Duodenal mucosa (tissue), 2 donors: ENCODE results near the gene LMF2.

ENCODE experiments used
- H3K27ac ChIP-seq: one replicate; pipeline ENCODE4 v1.7.0; 2013; ENCODE audit warnings: low read depth, low read length
- H3K27me3 ChIP-seq, 2 donors: one replicate each; pipeline ENCODE4 v1.7.0; 2013; ENCODE audit warnings: low read length in 2 of 2, control low read depth in 1 of 2; ENCODE audit not compliant: insufficient read depth in 2 of 2, control insufficient read depth in 1 of 2
- H3K36me3 ChIP-seq, 2 donors: one replicate each; pipeline ENCODE4 v1.7.0; 2013; ENCODE audit warnings: low read length in 2 of 2, control low read depth in 1 of 2; ENCODE audit not compliant: insufficient read depth in 2 of 2, control insufficient read depth in 1 of 2
- H3K4me1 ChIP-seq, 2 donors: one replicate each; pipeline ENCODE4 v1.7.0; 2013; ENCODE audit warnings: low read length in 2 of 2, control low read depth in 1 of 2; ENCODE audit not compliant: insufficient read depth in 2 of 2, control insufficient read depth in 1 of 2
- H3K4me3 ChIP-seq, 2 donors: one replicate each; pipeline ENCODE4 v1.7.0; 2013; ENCODE audit warnings: low read length in 2 of 2, low read depth in 1 of 2
- H3K9ac ChIP-seq, 2 donors: one replicate each; pipeline ENCODE4 v1.7.0; 2013; ENCODE audit warnings: low read length in 2 of 2, low read depth in 1 of 2
- H3K9me3 ChIP-seq, 2 donors: one replicate each; pipeline ENCODE4 v1.7.0; 2013; ENCODE audit warnings: low read length in 2 of 2, control low read depth in 1 of 2; ENCODE audit not compliant: control insufficient read depth in 1 of 2

Gene LMF2

DNA sequence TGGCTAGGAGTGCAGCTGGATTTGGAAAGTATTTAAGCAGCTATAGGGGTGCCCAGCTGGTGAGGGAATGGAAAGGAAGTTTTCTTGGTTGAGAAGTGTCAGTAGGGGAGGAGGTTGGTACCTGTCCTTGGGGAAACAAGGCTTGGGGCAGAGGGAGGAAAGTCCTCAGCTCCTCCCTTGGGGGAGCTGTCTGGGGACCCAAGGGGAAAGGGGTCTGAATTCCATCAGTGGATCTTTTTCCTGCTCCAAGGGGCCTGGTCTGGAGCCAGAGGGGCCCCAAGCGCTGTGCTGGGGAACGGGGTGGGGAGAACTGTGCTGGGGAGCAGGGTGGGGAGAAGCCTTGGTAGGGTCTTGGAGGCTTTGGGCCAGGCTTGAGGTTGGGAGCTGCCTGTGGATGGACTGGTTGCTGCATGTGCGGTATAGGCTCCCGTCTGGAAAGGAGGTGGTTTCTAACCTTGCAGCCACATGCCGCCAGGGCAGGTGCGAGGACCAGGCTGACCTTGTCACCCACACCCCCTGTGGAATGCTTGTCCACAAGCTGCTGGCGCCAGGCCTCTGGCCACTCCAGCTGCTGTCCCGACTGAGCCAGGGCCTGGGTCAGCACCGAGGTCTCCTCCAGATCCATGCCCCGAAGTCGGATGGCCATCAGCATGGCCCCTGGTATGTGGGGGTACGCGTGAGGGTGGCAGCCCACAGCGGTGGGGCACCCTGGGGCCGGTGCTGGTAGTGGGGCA, 21.3 kb upstream of the LMF2 start:
- peak overlapping the region; percentile 66 to 85 for H3K4me3 ChIP-seq
- no peaks in the 10 kb centered on the region for H3K27me3 ChIP-seq
- peaks cover 40 to 49% of the 10 kb centered on the region in 2 donors for H3K4me1 ChIP-seq
- H3K9ac ChIP-seq = peak overlapping the region; percentile 78 to 98
- H3K36me3 ChIP-seq = no peaks in the 10 kb centered on the region
- peak overlapping the region; percentile 81 for H3K27ac ChIP-seq
- no peaks in the 10 kb centered on the region for H3K9me3 ChIP-seq

DNA sequence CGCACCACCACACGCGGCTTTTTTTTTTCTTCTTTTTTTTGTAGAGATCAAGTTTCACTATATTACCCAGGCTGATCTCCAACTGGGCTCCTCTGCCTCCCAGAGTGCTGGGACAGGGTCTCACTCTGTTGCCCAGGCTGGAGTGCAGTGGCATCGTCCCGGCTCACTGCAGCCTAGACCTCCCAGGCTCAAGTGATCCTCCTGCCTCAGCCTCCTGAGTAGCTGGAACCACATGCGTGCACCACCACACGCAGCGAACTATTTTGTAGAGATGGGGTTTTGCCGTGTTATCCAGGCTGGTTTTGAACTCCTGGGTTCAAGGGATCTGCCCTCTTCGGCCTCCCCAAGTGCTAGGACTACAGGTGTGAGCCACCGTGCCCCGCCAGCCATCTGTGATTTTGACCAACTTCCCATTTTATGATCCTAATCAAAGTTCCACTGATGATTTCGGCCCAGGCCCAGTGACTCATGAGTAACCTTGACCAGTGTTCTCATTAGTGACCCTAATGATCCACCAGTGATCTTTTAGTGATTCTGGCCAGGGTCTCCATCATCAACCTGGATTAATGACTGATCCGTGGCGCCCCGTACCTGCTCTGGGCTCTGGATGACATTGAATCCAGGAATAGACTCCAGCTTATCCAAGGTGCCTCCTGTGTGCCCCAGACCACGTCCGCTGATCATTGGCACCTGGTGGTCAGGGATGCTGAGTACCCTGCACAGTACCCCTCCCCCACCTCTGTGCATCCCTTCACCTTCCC, 20.6 kb upstream of the LMF2 start:
- peaks cover 48 to 52% of the 10 kb centered on the region in 2 donors for H3K4me1 ChIP-seq
- peak overlapping the region; percentile 2 to 85 for H3K4me3 ChIP-seq
- H3K9ac ChIP-seq = peak overlapping the region in 1 of 2 donors; percentile 16
- H3K36me3 ChIP-seq = peaks cover 6 to 7% of the 10 kb centered on the region in 2 donors
- H3K9me3 ChIP-seq = no peaks in the 10 kb centered on the region
- H3K27ac ChIP-seq = no peak overlapping the region
- H3K27me3 ChIP-seq = no peaks in the 10 kb centered on the region

DNA sequence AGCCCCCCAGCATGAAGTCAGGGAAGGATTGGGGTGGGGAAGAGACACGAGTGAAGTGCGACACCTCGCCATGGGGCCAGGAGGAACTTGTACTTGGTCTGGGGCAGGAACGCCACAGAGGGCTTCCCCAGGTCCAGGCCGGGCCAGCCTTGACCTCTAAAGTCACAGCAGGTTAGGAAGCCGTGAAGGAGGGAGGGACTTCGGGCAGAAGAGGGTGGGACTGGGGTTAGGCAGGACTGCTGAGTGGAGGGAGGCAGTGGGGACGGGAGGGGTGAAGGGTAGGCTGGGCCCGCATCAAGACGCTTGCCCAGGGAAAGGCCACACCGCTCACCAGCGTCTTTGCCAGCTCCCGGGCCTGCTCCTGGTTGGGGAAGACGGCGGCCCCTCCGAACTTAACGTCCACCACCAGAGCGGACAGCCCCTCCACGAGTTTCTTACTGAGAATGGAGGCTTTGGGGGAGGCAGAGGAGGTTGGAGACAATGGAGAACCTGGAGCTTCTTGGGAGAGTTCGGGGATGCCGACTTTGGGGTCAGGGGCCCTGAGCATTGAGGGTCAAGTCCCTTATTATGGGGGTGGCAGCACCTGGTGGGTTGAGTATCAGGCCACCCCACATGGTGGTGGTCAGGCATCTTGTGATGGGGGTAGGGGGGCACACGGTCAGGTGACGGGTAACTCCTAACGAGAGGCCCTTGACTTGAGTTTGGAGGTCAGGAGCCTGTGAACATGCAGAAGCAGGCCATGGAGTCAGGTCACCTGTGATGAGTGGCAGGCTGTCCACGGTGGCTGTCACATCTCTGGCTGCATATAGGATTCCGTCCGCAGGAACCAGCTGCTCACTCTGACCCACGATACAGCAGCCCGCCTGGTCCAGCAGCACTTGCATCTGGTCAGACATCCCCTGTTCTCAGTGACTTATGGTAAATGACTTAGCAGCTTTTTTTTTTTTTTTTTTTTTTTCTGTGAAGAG, 19.6 kb upstream of the LMF2 start:
- peak overlapping the region; percentile 72 for H3K9ac ChIP-seq

DNA sequence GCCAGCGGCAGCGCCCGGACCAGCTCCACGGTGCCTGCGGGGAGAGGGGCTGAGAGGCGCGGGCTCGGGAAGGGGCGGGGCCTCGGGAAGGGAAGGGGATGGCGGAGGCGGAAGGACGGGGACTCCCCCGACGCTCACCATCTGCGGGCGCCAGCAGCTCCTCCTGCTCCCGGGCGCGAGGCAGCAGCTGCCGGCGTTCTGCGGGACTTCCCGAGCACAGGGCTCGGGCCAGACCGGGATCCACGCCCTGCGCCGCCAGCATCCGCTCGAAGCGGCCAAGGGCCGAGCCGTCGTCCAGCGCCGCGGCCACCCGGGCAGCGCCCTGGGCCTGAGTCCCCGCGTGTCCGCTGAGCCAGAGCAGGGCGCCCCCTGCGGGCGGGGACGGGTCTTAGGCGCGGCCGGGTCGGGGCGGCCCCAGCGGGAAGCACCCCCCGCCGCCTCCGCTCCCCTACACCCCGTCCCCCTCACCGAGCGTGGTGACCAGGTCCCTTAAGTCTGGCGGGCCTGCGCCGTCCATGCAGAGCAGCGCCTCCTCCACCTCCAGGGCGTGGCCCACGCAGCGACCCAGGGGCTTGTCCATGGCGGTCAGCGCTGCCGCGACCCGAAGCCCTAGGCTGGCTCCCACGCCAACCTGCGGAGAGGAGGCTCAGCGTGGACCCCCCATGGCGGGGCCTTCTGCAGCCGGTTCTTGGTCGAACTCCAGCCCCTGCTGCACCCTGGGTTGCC, 18.8 kb upstream of the LMF2 start:
- Histone ChIP-seq H3K27me3 (no peaks in the 10 kb centered on the region), H3K4me3 (peak overlapping the region; percentile 62 to 77), H3K36me3 (peaks cover 12 to 25% of the 10 kb centered on the region in 2 donors), H3K4me1 (peaks cover 44 to 60% of the 10 kb centered on the region in 2 donors), H3K9me3 (no peaks in the 10 kb centered on the region), H3K27ac (peak overlapping the region; percentile 96), H3K9ac (peak overlapping the region; percentile 72)

More for the DNA sequence above, 19.6 kb upstream of the LMF2 start:
- Histone ChIP-seq H3K4me1 (peaks cover 44 to 60% of the 10 kb centered on the region in 2 donors), H3K27me3 (no peaks in the 10 kb centered on the region), H3K4me3 (peak overlapping the region; percentile 62 to 77), H3K36me3 (peaks cover 8 to 17% of the 10 kb centered on the region in 2 donors), H3K9me3 (no peaks in the 10 kb centered on the region), H3K27ac (peak overlapping the region; percentile 96)

DNA sequence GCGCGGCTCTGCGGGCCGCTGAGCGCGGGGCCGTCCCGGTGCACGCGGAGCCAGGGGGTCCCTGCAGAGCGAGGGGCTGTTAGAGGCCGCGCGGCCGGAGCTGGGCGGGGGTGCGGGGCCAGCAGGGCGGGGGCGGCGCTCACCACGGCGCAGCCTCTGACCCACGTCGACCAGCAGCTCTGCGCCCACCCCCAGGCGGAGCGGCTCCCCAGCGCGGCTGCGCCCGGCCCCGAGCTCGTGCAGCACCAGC, 18.3 kb upstream of the LMF2 start:
- Histone ChIP-seq H3K4me3 (peak overlapping the region; percentile 62 to 77), H3K9me3 (no peaks in the 10 kb centered on the region), H3K27me3 (no peaks in the 10 kb centered on the region), H3K9ac (peak overlapping the region; percentile 72), H3K4me1 (peaks cover 44 to 60% of the 10 kb centered on the region in 2 donors), H3K36me3 (peaks cover 12 to 30% of the 10 kb centered on the region in 2 donors), H3K27ac (peak overlapping the region; percentile 96)

DNA sequence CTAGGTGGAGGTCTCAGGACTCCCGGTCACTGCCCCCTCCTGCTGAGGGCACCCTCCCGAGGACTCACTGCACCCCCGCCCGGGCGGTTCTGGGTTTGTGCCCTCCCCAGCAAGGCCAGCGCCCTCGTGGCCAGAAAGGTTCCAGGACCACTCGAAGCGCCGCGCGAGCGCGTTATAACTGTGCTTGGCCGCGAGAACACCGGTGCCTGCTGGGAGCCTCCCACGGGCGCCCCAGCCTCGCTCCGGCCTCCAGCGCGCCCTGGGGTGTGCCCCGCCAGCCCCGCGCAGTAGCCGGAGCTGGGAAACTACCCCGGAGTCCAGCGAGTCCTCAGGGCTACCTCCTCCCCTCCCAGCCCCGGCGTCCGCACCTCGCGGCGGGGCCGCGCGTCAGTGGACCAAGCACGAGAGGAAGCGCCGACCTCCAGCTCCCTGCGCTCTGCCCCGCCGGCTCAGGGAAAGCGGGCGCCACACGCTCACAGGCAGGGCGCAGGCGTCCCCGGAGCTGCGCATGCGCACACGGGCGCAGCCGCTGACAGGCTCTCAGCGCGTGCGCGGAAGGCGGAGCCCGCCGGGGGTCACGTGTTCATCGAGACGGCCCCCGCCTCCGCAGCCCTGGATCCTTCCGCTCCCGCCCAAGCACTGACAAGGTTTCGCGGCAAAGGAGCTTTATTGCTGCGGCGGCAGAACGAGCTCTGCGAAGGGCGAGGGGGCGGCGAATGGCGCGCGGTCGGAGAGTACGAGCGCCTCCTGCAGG, 17.8 kb upstream of the LMF2 start, which contains the start of gene SCO2:
TSS of gene SCO2 (minus strand) at position 495 of the 754 bp plus-strand sequence. CDS start 1,187 bp downstream, outside the sequence.
- H3K36me3 ChIP-seq = peaks cover 12 to 31% of the 10 kb centered on the region in 2 donors
- peaks cover 44 to 60% of the 10 kb centered on the region in 2 donors for H3K4me1 ChIP-seq
- no peaks in the 10 kb centered on the region for H3K9me3 ChIP-seq
- H3K9ac ChIP-seq = peak within 1 kb of the TSS; percentile 72
- H3K27ac ChIP-seq = peak within 1 kb of the TSS; percentile 96
- H3K27me3 ChIP-seq = no peaks in the 10 kb centered on the region
- peak within 1 kb of the TSS; percentile 62 to 77 for H3K4me3 ChIP-seq

DNA sequence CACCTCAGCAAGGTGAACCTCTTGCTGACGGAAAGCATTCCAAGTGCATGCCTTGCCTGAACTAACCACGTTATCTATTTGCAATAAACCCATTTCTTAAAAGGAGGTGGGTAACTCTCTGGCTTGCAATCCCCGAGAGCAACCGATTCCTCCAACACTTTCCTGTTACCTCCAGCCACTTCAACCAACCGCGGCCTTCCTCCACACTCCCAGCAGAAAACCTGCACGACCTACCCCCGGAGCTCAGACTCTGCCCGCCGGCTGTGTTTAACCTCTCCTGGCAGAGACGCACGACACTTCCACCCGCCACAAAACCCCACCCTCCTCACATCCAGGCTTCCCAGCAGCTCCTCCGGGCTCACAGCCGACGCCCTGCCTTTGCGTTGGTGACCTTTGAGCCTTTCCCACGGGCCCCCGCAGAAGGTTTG, 17.2 kb upstream of the LMF2 start:
- H3K27ac ChIP-seq = peak overlapping the region; percentile 96
- peak overlapping the region; percentile 62 to 77 for H3K4me3 ChIP-seq
- H3K4me1 ChIP-seq = peaks cover 44 to 60% of the 10 kb centered on the region in 2 donors
- H3K27me3 ChIP-seq = no peaks in the 10 kb centered on the region
- peaks cover 12 to 31% of the 10 kb centered on the region in 2 donors for H3K36me3 ChIP-seq
- H3K9ac ChIP-seq = peak overlapping the region; percentile 72
- H3K9me3 ChIP-seq = no peaks in the 10 kb centered on the region

DNA sequence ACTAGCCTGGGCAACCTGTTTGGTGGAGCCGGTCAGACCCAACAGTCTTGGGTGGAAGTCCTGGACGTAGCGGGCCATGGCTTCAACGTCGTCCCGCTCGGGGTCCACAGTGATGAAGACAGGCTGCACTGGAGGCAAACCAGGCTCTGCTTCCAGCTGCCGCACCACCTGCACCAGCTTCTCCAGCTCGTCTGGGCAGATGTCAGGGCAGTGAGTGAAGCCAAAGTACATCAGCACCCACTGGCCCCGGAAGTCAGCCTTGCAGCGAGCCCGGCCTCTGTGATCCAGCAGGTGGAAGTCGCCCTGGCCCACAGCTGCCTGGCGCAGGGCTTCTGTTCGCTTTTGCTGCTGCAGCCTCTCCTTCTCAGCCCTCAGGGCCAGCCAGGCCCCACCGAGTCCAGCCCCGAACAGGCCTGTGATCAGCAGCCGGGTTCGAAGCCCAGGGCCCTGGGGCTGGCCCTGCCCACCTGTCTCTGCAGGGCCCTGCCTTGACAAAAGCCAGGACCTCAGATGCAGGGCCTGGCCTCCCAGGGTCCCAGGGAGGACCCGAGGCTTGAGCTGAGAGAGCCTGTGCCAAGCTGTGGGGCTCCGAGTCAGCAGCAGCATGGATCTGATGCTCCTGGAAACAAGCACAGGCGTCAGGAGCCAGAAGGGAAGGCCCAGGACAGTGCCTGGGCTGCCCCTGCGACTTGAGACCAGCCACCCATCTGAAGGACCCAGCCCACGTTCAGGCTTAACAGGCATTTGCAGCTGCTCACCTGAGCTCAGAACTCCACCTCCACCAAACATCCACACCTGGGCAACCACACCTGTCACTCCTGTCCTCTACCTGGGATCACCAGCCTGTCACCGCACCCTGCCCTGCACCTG, 16.5 kb upstream of the LMF2 start:
- peak overlapping the region; percentile 72 for H3K9ac ChIP-seq
- peaks cover 40 to 53% of the 10 kb centered on the region in 2 donors for H3K4me1 ChIP-seq
- H3K9me3 ChIP-seq = no peaks in the 10 kb centered on the region
- peaks cover 17 to 37% of the 10 kb centered on the region in 2 donors for H3K36me3 ChIP-seq
- peak overlapping the region; percentile 62 to 77 for H3K4me3 ChIP-seq
- no peaks in the 10 kb centered on the region for H3K27me3 ChIP-seq
- no peak overlapping the region for H3K27ac ChIP-seq
